Measurements from ENCODE around the gene ZNF865. TPM values are rescaled to one million over a fixed set of nuclear protein-coding genes. Genes with fewer than 3 reads are reported as not detected.

ZNF865 gene
- polyA plus RNA-seq, 1 donor from 2014 or later = 1.7 TPM

- Histone ChIP-seq H4K20me1 (ENCODE audit: insufficient read depth) (no peaks in the 10 kb centered on the region), H3K9me3 (ENCODE audit: low read length) (no peaks in the 10 kb centered on the region), H3K4me3 (ENCODE audit: low read length) (no peak overlapping the region), H3K27ac (ENCODE audit: low read length) (no peak overlapping the region), H3K36me3 (ENCODE audit: insufficient read depth, low read length) (no peaks in the 10 kb centered on the region), H2AFZ (ENCODE audit: low read depth, low read length) (no peak overlapping the region), H3K4me2 (ENCODE audit: low read length) (no peak overlapping the region), H3K9ac (ENCODE audit: low read length) (no peak overlapping the region), H3K27me3 (ENCODE audit: insufficient read depth, low read depth, low read length) (no peaks in the 10 kb centered on the region), H3K79me2 (replicated peaks; ENCODE audit: insufficient read depth, low read length) (peaks cover 20% of the 10 kb centered on the region), H3K9me2 (ENCODE audit: insufficient read depth, low read length) (no peaks in the 10 kb centered on the region), H3F3A (ENCODE audit: insufficient read depth, low read length, poor library complexity, severe bottlenecking) (no peaks in the 10 kb centered on the region)
- TF ChIP-seq TAF1 (IDR thresholded peaks at IDR 0.05; ENCODE audit: low read depth) = no peak
- TF ChIP-seq MXI1 (conservative IDR thresholded peaks at IDR 0.05; ENCODE audit: poor library complexity, severe bottlenecking) = no peak
- no peak for TF ChIP-seq EP300 (conservative IDR thresholded peaks at IDR 0.05; ENCODE audit: poor library complexity, severe bottlenecking)
- TF ChIP-seq POLR2AphosphoS5 (IDR thresholded peaks at IDR 0.05) = no peak
- TF ChIP-seq EZH2 (IDR thresholded peaks at IDR 0.05; ENCODE audit: borderline replicate concordance, insufficient read depth, low read length, poor library complexity, severe bottlenecking) = no peak
- TF ChIP-seq, protein P1, sequence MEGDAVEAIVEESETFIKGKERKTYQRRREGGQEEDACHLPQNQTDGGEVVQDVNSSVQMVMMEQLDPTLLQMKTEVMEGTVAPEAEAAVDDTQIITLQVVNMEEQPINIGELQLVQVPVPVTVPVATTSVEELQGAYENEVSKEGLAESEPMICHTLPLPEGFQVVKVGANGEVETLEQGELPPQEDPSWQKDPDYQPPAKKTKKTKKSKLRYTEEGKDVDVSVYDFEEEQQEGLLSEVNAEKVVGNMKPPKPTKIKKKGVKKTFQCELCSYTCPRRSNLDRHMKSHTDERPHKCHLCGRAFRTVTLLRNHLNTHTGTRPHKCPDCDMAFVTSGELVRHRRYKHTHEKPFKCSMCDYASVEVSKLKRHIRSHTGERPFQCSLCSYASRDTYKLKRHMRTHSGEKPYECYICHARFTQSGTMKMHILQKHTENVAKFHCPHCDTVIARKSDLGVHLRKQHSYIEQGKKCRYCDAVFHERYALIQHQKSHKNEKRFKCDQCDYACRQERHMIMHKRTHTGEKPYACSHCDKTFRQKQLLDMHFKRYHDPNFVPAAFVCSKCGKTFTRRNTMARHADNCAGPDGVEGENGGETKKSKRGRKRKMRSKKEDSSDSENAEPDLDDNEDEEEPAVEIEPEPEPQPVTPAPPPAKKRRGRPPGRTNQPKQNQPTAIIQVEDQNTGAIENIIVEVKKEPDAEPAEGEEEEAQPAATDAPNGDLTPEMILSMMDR (IDR thresholded peaks at IDR 0.05; ENCODE audit: poor library complexity, severe bottlenecking) = no peak
- TF ChIP-seq, protein P2, sequence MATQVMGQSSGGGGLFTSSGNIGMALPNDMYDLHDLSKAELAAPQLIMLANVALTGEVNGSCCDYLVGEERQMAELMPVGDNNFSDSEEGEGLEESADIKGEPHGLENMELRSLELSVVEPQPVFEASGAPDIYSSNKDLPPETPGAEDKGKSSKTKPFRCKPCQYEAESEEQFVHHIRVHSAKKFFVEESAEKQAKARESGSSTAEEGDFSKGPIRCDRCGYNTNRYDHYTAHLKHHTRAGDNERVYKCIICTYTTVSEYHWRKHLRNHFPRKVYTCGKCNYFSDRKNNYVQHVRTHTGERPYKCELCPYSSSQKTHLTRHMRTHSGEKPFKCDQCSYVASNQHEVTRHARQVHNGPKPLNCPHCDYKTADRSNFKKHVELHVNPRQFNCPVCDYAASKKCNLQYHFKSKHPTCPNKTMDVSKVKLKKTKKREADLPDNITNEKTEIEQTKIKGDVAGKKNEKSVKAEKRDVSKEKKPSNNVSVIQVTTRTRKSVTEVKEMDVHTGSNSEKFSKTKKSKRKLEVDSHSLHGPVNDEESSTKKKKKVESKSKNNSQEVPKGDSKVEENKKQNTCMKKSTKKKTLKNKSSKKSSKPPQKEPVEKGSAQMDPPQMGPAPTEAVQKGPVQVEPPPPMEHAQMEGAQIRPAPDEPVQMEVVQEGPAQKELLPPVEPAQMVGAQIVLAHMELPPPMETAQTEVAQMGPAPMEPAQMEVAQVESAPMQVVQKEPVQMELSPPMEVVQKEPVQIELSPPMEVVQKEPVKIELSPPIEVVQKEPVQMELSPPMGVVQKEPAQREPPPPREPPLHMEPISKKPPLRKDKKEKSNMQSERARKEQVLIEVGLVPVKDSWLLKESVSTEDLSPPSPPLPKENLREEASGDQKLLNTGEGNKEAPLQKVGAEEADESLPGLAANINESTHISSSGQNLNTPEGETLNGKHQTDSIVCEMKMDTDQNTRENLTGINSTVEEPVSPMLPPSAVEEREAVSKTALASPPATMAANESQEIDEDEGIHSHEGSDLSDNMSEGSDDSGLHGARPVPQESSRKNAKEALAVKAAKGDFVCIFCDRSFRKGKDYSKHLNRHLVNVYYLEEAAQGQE (IDR thresholded peaks at IDR 0.05; ENCODE audit: borderline replicate concordance) = no peak
Measured at GRCh38 chr19:55633861-55634260, 28.4 kb downstream of the ZNF865 start.

DNA sequence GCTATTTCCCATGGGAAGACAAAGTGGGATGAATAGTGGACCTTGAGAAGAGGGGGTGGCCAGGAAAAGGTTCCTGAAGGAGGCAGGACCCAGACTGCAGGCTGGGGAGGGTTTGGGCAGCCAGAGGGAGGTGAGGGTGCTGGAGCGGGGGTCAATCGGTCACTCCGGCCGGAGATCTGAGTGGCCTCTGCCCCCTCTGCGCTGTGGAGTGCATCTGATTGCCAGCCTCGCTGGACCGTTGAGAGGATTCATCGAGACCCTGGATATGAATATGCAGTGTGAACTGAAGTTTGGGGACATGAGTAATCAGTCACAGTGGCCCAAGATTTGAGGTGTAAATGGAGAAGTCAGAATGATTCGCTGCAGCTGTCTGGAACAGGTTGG is 29.9 kb downstream of the ZNF865 start:
- Histone ChIP-seq H3F3A (ENCODE audit: insufficient read depth, low read length, poor library complexity, severe bottlenecking) (no peaks in the 10 kb centered on the region), H3K9me3 (ENCODE audit: low read length) (no peaks in the 10 kb centered on the region), H3K79me2 (replicated peaks; ENCODE audit: insufficient read depth, low read length) (peaks cover 25% of the 10 kb centered on the region), H3K9ac (ENCODE audit: low read length) (peak overlapping the region; percentile 94), H3K9me2 (ENCODE audit: insufficient read depth, low read length) (no peaks in the 10 kb centered on the region), H3K4me3 (ENCODE audit: low read length) (peak overlapping the region; percentile 97), H3K36me3 (ENCODE audit: insufficient read depth, low read length) (no peaks in the 10 kb centered on the region), H4K20me1 (ENCODE audit: insufficient read depth) (no peaks in the 10 kb centered on the region), H3K27ac (ENCODE audit: low read length) (peak overlapping the region; percentile 79), H3K4me2 (ENCODE audit: low read length) (peak overlapping the region; percentile 81), H3K27me3 (ENCODE audit: insufficient read depth, low read depth, low read length) (no peaks in the 10 kb centered on the region), H2AFZ (ENCODE audit: low read depth, low read length) (peak overlapping the region; percentile 51)
- TF ChIP-seq MXI1 (conservative IDR thresholded peaks at IDR 0.05; ENCODE audit: poor library complexity, severe bottlenecking) = peak; percentile 1
- TF ChIP-seq SMC3 (conservative IDR thresholded peaks at IDR 0.05; ENCODE audit: poor library complexity) = no peak
- TF ChIP-seq, protein P1 (IDR thresholded peaks at IDR 0.05; ENCODE audit: poor library complexity, severe bottlenecking) = no peak
